ENCODE data around the gene CAPN15.
A peak's percentile ranks its signal among the peaks of the same experiment; 100 is the strongest.

CAPN15 gene

DNA sequence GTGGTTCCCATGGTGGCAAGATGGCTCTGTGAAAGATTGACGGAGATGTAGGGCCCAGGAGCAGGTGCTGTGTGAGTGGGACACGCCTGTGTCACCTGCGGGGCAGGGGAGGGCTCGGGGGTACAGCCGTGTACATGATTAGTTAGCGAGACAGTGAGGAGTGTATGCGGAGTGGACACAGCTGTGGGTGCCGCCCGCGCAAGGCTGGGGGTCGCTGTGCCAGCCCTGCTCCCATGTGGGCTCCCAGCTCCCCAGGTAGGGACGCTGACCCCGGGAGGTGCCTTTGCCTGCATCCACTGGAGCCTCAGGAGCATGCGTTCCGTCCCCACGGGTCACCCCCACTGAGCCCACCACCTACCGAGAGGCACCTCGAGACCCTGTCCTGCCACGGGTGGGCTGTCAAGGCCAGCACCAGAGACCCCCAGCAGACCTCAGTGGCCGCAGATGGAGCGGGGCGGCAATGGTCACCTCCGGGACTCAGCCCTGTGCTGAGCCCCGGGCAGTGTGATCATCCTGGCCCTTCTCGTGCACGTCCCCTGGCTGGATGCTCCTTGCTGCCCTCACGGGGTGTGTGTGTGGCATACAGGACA is 7.4 kb downstream of the CAPN15 start:
- no peak overlapping the region for H3K4me3 ChIP-seq (ENCODE audit: low read depth, low read length)
- no peaks in the 10 kb centered on the region for H3K27me3 ChIP-seq (replicated peaks)
- peaks cover 8% of the 10 kb centered on the region for H3K36me3 ChIP-seq (replicated peaks)
- in situ Hi-C loops (cut with HindIII; ENCODE audit: low pct_ligation_motif_present, low sequenced_read_pairs) = no loop called here
- peak overlapping the region; percentile 24 for H3K27ac ChIP-seq
- DNase-seq = no peak
- TF ChIP-seq, protein P1, sequence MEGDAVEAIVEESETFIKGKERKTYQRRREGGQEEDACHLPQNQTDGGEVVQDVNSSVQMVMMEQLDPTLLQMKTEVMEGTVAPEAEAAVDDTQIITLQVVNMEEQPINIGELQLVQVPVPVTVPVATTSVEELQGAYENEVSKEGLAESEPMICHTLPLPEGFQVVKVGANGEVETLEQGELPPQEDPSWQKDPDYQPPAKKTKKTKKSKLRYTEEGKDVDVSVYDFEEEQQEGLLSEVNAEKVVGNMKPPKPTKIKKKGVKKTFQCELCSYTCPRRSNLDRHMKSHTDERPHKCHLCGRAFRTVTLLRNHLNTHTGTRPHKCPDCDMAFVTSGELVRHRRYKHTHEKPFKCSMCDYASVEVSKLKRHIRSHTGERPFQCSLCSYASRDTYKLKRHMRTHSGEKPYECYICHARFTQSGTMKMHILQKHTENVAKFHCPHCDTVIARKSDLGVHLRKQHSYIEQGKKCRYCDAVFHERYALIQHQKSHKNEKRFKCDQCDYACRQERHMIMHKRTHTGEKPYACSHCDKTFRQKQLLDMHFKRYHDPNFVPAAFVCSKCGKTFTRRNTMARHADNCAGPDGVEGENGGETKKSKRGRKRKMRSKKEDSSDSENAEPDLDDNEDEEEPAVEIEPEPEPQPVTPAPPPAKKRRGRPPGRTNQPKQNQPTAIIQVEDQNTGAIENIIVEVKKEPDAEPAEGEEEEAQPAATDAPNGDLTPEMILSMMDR (IDR thresholded peaks at IDR 0.05; ENCODE audit: low read depth, low read length, missing control alignments) = no peak

DNA sequence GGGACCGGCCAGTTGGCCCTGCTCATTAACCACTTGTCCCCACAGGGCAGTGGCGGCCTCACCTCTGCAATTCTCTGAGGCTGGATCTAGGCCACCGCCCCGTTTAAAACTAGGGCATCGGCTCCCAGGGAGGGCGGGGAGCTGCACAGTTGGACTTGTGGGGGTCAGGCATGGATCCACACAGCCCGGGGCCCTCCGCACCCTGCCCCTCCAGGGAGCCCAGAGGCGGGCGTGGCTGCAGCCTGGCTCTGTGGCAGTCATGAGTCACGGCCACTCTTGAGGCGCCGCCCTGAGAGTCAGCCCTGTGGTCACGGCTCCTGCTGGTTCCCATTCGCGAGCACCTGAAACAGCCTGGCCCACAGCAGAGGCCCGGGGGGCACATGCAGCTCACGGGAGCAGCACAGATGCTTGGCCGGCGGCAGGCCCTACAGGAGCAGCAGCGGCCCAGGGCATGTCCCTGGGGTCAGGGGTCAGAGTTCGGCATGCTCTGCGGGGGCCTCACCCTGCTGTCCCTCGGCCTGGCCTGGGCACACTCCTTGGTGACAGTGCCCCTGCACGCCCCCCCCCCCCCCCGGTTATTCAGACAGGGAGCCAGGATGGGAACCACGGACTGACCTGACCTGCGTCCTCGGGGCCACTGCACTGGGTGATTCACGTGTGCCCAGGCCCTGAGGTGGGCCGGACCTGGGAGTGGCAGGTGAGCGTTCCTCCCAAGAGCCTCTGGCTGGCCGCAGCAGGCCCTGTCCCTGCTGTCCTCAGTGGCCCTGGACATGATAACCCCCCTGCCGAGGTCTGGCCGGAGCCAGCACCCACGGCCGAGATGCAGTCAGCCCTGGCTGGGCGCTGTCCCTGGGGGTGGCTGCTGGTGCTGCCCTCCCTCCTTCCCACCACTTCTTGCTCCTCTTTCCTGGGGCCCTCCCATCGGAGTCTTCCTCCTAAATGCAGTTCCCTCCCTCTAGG is 8.2 kb downstream of the CAPN15 start:
- TF ChIP-seq, protein P1 (IDR thresholded peaks at IDR 0.05; ENCODE audit: low read depth, low read length, missing control alignments) = no peak
- in situ Hi-C loops (cut with HindIII; ENCODE audit: low pct_ligation_motif_present, low sequenced_read_pairs) = no loop called here
- DNase-seq = peak; percentile 69
- peaks cover 8% of the 10 kb centered on the region for H3K36me3 ChIP-seq (replicated peaks)
- H3K4me3 ChIP-seq (ENCODE audit: low read depth, low read length) = no peak overlapping the region
- H3K27me3 ChIP-seq (replicated peaks) = no peaks in the 10 kb centered on the region
- H3K27ac ChIP-seq = peak overlapping the region; percentile 24

DNA sequence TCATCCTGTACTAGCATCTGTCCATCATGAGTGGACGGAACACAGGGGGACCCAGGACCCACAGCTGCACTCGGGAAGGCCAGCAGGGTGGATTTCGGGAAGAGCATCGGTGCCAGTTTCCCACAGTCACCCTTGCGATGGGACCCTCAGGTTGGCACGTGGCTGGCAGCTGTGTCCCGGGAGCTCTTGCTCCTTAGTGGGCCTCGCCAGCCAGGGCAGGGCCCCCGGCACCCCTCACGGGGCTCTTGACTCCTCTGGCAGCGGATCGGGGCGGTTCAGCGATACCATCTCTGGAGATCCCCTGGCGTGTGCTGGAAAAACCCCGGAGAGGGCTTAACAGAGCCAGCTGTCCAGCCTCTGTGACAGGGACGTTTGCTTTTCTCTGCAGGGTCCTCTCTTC is 9.2 kb downstream of the CAPN15 start:
- H3K27ac ChIP-seq = no peak overlapping the region
- no peak overlapping the region for H3K4me3 ChIP-seq (ENCODE audit: low read depth, low read length)
- no peak for DNase-seq
- no peaks in the 10 kb centered on the region for H3K27me3 ChIP-seq (replicated peaks)
- TF ChIP-seq, protein P1 (IDR thresholded peaks at IDR 0.05; ENCODE audit: low read depth, low read length, missing control alignments) = no peak
- in situ Hi-C loops (cut with HindIII; ENCODE audit: low pct_ligation_motif_present, low sequenced_read_pairs) = no loop called here
- H3K36me3 ChIP-seq (replicated peaks) = peaks cover 8% of the 10 kb centered on the region

DNA sequence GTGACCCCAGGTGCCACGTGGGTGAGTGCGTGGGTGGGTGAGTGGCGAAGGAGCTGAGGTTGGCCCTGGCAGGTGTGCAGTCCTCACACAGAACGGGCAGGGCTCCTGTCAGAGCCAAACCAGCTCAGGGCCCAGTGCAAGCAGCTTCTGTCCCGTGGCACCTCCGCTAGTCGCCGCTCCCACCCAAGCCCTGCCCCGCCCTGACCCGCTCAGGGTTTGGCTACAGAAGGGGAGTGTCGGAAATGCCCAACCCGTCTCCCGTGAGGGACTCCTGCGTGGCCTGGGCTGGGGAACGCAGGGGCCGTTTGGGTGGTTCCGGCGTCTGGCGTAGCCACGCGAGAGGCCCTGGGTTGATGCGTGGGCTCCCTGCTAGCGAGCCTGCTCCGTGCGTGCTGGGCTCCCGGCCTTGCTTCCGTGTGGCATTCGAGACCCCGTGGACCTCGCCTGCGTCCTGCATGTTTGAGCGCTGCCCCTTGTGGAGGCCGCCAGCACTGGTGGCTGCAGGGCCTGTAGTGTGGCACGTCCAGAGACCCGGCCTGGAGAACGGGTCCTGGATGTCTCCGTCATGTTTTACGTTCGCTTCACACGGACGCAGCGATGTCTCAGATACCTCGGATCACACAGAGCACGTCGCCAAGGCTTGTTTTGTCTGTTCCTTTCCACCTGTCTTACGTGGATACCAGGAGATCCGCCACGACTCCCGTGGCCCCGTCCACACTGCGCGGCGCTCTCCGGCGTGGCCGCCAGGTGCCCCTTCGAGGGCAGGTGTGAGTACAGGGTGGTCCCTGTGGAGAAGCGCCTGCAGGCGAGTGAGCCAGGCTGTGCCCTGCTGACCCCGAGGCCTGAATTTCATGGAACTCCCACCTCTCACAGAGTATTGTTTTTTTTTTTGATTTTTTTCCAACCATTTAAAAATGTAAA is 10.2 kb downstream of the CAPN15 start:
- DNase-seq = no peak
- TF ChIP-seq, protein P1 (IDR thresholded peaks at IDR 0.05; ENCODE audit: low read depth, low read length, missing control alignments) = peak; percentile 31
- H3K27me3 ChIP-seq (replicated peaks) = no peaks in the 10 kb centered on the region
- no peak overlapping the region for H3K27ac ChIP-seq
- H3K4me3 ChIP-seq (ENCODE audit: low read depth, low read length) = no peak overlapping the region
- in situ Hi-C loops (cut with HindIII; ENCODE audit: low pct_ligation_motif_present, low sequenced_read_pairs) = no loop called here
- H3K36me3 ChIP-seq (replicated peaks) = peaks cover 8% of the 10 kb centered on the region

DNA sequence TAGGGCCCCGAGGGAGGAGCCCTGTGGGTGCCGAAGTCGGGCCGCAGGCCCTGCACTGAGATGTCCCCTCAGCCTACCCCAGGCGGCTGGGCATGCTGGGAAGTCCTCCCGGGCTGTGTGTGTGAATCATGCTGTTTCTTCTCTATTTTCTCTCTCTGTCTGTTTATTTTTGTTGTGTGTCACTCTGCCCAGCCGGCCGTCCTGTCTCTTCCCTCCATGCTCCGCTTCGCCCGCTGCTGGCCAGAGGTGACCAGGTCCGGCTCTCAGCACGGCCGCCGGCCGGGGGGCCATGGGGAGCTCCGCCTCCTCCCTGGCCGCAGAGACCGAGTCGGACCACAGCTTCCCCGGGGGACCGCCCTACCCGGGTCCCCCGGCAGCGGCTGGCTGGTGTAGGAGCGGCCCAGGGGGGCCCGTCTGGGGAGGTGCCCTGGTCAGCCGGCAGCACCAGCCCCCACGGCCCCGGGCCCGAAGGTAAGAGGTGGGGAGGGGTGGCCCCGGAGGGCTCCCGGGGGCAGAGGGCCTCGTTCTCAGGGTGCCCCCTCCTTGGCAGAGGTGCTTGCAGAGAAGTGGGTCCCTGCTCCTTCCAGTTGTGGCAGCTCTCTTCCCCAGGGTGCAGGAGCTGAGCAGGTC is 12.5 kb downstream of the CAPN15 start:
- in situ Hi-C loops (cut with HindIII; ENCODE audit: low pct_ligation_motif_present, low sequenced_read_pairs) = no loop called here
- TF ChIP-seq, protein P1 (IDR thresholded peaks at IDR 0.05; ENCODE audit: low read depth, low read length, missing control alignments) = peak; percentile 54
- peak; percentile 76 for DNase-seq
- H3K36me3 ChIP-seq (replicated peaks) = peaks cover 8% of the 10 kb centered on the region
- H3K27me3 ChIP-seq (replicated peaks) = no peaks in the 10 kb centered on the region
- H3K27ac ChIP-seq = peak overlapping the region; percentile 40
- H3K4me3 ChIP-seq (ENCODE audit: low read depth, low read length) = no peak overlapping the region
